Nephron progenitor cell (in vitro differentiated cells): Measurements from ENCODE around the gene DENND4C.
"Not testable (repeated sequence)": the region's sequence is repeated elsewhere in the genome, so short reads cannot be mapped to it uniquely, and the experiment has no call there.

ENCODE experiments used
- DNase-seq: peaks from one replicate; pipeline ENCODE4 v3.0.0; 2021
- H3K27ac Mint-ChIP-seq: 2 replicates; pipeline ENCODE4 v1.8.0; 2021; ENCODE audit warnings: mild to moderate bottlenecking, moderate library complexity, mixed read lengths
- H3K27me3 Mint-ChIP-seq: 2 replicates; pipeline ENCODE4 v1.8.0; 2021; ENCODE audit warnings: mild to moderate bottlenecking, low read depth, mixed read lengths; ENCODE audit not compliant: poor library complexity
- H3K36me3 Mint-ChIP-seq: 2 replicates; pipeline ENCODE4 v1.8.0; 2021; ENCODE audit warnings: low read depth, mixed read lengths
- H3K4me1 Mint-ChIP-seq: 2 replicates; pipeline ENCODE4 v1.8.0; 2021; ENCODE audit warnings: mixed read lengths
- H3K4me3 Mint-ChIP-seq: 2 replicates; pipeline ENCODE4 v1.8.0; 2021; ENCODE audit warnings: mild to moderate bottlenecking, moderate library complexity, mixed read lengths
- H3K9me3 Mint-ChIP-seq: 2 replicates; pipeline ENCODE4 v1.8.0; 2021; ENCODE audit warnings: mild to moderate bottlenecking, moderate library complexity, mixed read lengths
- TF ChIP-seq, protein P1 (sequence below): fragments of 200-600 bp; sonication (generic); IDR thresholded peaks from 2 replicates; pipeline ENCODE4 v1.5.0; 2021; ENCODE audit warnings: antibody characterized with exemption

The DENND4C gene

DNA sequence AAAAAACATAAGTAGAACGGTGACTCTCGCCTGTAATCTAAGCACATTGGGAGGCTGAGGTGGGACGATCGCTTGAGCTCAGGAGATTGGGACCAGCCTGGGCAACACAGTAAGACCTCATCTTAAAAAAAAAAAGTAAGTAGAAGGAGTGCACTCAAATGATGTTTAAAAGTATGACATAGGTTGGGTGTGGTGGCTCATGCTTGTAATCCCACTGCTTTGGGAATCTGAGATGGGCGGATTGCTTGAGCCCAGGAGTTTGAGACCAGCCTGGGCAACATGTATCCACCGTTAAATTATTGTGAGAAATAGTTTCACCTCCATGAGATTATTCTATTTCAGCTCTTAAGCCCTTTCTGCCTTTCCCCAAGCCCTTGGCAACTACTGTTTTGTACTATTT, 11.2 kb downstream of the DENND4C start:
- DNase-seq, result no peak
- TF ChIP-seq, protein P1, sequence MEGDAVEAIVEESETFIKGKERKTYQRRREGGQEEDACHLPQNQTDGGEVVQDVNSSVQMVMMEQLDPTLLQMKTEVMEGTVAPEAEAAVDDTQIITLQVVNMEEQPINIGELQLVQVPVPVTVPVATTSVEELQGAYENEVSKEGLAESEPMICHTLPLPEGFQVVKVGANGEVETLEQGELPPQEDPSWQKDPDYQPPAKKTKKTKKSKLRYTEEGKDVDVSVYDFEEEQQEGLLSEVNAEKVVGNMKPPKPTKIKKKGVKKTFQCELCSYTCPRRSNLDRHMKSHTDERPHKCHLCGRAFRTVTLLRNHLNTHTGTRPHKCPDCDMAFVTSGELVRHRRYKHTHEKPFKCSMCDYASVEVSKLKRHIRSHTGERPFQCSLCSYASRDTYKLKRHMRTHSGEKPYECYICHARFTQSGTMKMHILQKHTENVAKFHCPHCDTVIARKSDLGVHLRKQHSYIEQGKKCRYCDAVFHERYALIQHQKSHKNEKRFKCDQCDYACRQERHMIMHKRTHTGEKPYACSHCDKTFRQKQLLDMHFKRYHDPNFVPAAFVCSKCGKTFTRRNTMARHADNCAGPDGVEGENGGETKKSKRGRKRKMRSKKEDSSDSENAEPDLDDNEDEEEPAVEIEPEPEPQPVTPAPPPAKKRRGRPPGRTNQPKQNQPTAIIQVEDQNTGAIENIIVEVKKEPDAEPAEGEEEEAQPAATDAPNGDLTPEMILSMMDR, result no peak
- peaks cover 22% of the 10 kb centered on the region for H3K4me1 Mint-ChIP-seq
- H3K27me3 Mint-ChIP-seq, result no peaks in the 10 kb centered on the region
- peaks cover 16% of the 10 kb centered on the region for H3K9me3 Mint-ChIP-seq
- no peak overlapping the region for H3K27ac Mint-ChIP-seq
- peaks cover 53% of the 10 kb centered on the region for H3K36me3 Mint-ChIP-seq
- no peak overlapping the region for H3K4me3 Mint-ChIP-seq

GRCh38 chr9:19243366-19244033, 13.0 kb downstream of the DENND4C start:
- no peaks in the 10 kb centered on the region for H3K27me3 Mint-ChIP-seq
- H3K27ac Mint-ChIP-seq, result no peak overlapping the region
- no peak overlapping the region for H3K4me3 Mint-ChIP-seq
- H3K9me3 Mint-ChIP-seq, result peaks cover 15% of the 10 kb centered on the region
- DNase-seq, result no peak
- H3K36me3 Mint-ChIP-seq, result peaks cover 52% of the 10 kb centered on the region
- peaks cover 36% of the 10 kb centered on the region for H3K4me1 Mint-ChIP-seq
- TF ChIP-seq, protein P1, result no peak

DNA sequence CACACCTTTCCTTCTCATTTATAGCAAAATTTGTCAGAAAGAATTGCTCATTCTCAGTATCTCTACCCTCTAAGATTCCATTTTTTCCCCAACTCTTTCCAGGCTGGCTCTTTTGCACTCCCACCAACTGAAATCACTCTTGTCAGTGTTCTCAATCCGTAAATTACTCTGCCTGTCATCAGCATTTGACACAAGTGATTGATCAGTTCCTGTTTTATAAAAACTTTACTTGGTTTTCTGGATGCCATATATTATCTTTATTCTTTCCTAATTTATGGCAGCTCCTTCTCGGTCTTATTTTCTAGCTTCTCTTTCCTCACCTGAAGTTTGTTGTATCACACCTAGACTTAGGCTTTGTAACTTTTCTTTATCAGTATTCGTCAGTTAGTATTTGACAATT, 16.4 kb downstream of the DENND4C start:
- peaks cover 54% of the 10 kb centered on the region for H3K4me1 Mint-ChIP-seq
- peaks cover 3% of the 10 kb centered on the region for H3K27me3 Mint-ChIP-seq
- peak overlapping the region; percentile 37 for H3K4me3 Mint-ChIP-seq
- DNase-seq, result no peak
- peaks cover 25% of the 10 kb centered on the region for H3K36me3 Mint-ChIP-seq
- TF ChIP-seq, protein P1, result no peak
- peak overlapping the region; percentile 9 for H3K27ac Mint-ChIP-seq
- peaks cover 5% of the 10 kb centered on the region for H3K9me3 Mint-ChIP-seq

GRCh38 chr9:19247420-19247819, 16.9 kb downstream of the DENND4C start:
- Mint-ChIP-seq H3K27ac (peak overlapping the region; percentile 9), H3K4me3 (peak overlapping the region; percentile 6), H3K36me3 (peaks cover 22% of the 10 kb centered on the region), H3K9me3 (peaks cover 5% of the 10 kb centered on the region), H3K27me3 (peaks cover 3% of the 10 kb centered on the region), H3K4me1 (peaks cover 59% of the 10 kb centered on the region)
- no peak for DNase-seq
- TF ChIP-seq, protein P1, result no peak

GRCh38 chr9:19250346-19250745, 19.9 kb downstream of the DENND4C start:
- peak overlapping the region; percentile 79 for H3K27ac Mint-ChIP-seq
- peaks cover 18% of the 10 kb centered on the region for H3K36me3 Mint-ChIP-seq

GRCh38 chr9:19251203-19251602, 20.7 kb downstream of the DENND4C start:
- not testable (repeated sequence) for DNase-seq, H3K27me3 Mint-ChIP-seq, H3K4me3 Mint-ChIP-seq, H3K9me3 Mint-ChIP-seq
- peak overlapping the region; percentile 79 for H3K27ac Mint-ChIP-seq
- peaks cover 54% of the 10 kb centered on the region for H3K4me1 Mint-ChIP-seq
- H3K36me3 Mint-ChIP-seq, result peaks cover 12% of the 10 kb centered on the region

More at GRCh38 chr9:19250346-19250745, 19.9 kb downstream of the DENND4C start:
- not testable (repeated sequence) for DNase-seq, H3K9me3 Mint-ChIP-seq, H3K4me3 Mint-ChIP-seq, H3K27me3 Mint-ChIP-seq
- H3K4me1 Mint-ChIP-seq, result peaks cover 63% of the 10 kb centered on the region

DNA sequence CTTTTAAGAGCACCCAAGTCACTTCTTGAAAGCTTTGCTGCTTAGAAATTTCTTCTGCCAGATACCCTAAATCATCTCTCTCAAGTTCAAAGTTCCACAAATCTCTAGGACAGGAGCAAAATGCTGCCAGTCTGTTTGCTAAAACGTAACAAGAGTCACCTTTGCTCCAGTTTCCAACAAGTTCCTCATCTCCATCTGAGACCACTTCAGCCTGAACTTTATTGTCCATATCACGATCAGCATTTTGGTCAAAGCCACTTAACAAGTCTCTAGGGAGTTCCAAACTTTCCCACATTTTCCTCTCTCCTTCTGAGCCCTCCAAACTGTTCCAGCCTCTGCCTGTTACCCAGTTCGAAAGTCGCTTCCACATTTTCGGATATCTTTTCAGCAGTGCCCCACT, 21.1 kb downstream of the DENND4C start:
- not testable (repeated sequence) for H3K4me3 Mint-ChIP-seq, H3K27me3 Mint-ChIP-seq, DNase-seq, H3K9me3 Mint-ChIP-seq
- peak overlapping the region; percentile 79 for H3K27ac Mint-ChIP-seq
- peaks cover 12% of the 10 kb centered on the region for H3K36me3 Mint-ChIP-seq
- peaks cover 50% of the 10 kb centered on the region for H3K4me1 Mint-ChIP-seq
